GM21528 (cell line): ENCODE data around the gene CCDC137.
A peak's percentile ranks its signal among the peaks of the same experiment; 100 is the strongest.
"Not testable (repeated sequence)": the region's sequence is repeated elsewhere in the genome, so short reads cannot be mapped to it uniquely, and the experiment has no call there.

Experiments
- ATAC-seq: cut with Tn5 transposase; IDR thresholded peaks from one replicate; pipeline ENCODE4 v1.9.1; 2021; ENCODE audit warnings: mild to moderate bottlenecking, moderate library complexity; ENCODE audit not compliant: unreplicated experiment, low FRiP score

Gene CCDC137

DNA sequence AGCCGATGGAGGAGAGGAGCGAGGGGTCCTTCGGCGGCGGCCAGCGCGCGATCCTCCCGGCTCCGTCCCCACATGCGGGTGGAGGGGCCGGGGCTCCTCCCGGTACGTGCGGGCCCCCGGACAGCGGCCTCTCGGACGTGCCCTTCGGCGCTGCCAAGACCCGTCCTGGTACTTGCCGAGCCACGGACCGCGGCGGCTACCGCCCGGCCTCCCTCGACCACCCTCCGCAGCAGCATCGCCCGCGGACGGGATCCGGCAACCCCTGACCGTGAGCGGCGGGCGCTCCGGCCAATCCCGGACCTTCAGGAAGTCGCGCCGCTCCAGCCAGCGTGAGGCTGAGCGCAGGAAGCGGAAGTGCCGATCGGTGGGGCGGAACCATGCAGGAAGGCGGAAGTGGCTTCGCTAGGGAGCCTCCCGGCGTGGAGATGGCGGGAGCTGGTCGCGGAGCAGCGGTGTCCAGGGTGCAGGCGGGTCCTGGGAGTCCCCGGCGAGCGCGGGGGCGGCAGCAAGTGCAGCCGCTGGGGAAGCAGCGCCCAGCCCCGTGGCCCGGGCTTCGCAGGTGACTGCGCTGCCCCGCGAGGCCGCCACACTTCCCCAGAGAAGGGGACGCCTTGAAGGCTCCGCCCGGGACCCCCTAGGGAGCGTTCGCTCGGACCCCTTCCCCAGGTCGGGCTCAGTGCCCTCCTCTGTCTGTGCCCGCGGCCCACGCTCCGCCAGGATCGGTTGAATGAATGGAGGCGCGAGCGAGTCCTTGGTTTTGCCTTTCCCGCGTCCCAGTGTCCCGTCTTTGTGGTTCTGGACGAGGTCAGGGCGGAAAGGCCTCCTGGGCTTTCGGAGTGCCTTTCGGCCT, at the start of gene CCDC137, which contains the start of gene OXLD1:
Gene CCDC137, plus strand, starts transcription at position 396 of the 850 bp plus-strand sequence. Its CDS starts 30 bp downstream, at position 426.
Gene OXLD1, minus strand, starts transcription at position 264 of the 850 bp plus-strand sequence. Its CDS starts 28 bp downstream, at position 236.
- peak; percentile 88 for ATAC-seq

GRCh38 chr17:81616877-81617276, 49.7 kb upstream of the CCDC137 start:
- no peak for ATAC-seq

DNA sequence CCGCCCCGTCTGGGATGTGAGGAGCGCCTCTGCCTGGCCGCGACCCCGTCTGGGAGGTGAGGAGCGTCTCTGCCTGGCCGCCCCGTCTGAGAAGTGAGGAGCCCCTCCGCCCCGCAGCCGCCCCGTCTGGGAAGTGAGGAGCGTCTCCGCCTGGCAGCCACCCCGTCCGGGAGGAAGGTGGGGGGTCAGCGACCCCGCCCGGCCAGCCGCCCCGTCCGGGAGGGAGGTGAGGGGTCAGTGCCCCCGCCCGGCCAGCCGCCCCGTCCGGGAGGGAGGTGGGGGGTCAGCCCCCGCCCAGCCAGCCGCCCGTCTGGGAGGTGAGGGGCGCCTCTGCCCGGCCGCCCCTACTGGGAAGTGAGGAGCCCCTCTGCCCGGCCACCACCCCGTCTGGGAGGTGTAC, 48.2 kb upstream of the CCDC137 start:
- not testable (repeated sequence) for ATAC-seq

DNA sequence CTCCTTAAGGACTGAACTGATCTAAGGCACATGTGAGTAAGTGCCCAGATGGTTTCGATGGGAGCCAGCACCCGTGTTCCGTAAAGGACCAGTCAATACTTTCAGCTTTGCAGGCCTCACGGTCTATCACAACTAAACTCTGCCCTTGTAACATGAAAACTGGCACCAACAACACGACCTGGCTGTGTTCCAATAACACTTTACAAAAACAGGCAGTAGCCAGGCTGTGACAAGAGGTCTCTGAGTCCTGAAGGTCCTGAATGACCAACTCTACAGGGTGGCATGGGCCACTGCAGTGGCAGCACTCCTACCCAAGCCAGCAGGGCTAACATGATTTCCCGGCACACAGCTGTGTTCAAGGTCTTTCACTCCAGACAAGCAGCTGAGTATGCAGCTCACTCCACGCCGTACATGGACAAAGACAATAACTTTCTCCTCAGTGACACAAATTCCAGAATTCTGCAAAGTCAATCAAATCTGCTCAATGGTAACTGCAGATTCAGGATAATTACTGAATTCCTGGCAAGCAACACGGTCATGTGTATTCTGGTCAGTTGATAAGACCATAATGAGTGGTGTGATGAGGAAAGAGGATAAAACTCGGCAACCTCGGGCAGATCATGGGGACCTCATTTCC, 44.9 kb upstream of the CCDC137 start:
- no peak for ATAC-seq

DNA sequence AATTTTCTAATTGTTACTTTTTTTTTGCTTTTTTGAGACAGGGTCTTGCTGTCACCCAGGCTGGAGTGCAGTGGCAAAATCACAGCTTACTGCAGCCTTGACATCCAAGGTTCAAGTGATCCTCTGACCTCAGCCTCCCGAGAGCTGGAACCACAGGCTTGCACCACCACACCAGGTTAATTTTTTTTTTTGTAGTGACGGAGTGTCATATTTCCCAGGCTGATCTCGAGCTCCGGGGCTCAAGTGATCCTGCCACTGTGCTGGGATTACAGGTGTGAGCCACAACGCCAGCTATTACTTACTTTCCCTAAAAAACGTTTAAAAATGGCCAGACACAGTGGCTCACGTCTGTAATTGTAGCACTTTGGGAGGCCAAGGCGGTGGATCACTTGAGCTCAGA, 36.3 kb upstream of the CCDC137 start:
- ATAC-seq: no peak

DNA sequence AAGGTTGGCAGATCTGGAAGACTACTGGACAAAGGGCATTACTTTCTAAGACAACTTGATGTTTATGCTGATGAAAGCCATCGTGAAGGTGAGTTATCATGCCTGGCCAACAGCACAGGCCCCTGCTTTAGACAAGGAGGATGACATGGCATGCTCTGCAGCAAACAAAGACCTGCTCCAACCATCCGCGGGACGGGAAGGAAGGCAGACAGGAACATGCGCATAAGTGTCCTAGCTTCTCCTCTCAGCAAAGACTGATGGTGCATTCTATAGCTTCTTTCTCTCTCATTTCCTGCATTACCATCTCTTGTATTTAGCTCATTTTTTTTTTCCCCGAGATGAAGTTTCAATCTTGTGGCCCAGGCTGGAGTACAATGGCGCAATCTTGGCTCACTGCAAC, 35.1 kb upstream of the CCDC137 start:
- no peak for ATAC-seq

GRCh38 chr17:81635431-81635830, 31.1 kb upstream of the CCDC137 start:
- no peak for ATAC-seq

DNA sequence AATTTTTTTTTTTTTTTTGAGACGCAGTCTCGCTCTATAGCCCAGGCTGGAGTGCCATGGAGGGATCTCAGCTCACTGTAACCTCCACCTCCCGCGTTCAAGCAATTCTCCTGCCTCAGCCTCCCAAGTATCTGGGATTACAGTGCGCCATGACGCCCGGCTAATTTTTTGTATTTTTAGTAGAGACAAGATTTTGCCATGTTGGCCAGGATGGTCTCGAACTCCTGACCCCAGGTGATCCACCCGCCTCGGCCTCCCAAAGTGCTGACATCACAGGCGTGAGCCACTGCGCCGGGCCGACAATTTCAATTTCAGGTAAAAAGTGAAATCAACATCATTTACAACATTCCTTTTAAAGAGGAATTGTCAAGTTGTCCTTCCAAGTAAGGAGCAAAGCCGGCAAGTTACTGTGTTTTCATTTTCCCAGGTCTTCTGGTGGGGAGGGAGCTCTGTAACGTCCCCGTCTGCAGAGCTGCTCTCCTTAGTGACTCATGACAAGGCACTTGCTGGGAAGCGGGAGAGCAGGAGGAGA, 30.5 kb upstream of the CCDC137 start:
- no peak for ATAC-seq

DNA sequence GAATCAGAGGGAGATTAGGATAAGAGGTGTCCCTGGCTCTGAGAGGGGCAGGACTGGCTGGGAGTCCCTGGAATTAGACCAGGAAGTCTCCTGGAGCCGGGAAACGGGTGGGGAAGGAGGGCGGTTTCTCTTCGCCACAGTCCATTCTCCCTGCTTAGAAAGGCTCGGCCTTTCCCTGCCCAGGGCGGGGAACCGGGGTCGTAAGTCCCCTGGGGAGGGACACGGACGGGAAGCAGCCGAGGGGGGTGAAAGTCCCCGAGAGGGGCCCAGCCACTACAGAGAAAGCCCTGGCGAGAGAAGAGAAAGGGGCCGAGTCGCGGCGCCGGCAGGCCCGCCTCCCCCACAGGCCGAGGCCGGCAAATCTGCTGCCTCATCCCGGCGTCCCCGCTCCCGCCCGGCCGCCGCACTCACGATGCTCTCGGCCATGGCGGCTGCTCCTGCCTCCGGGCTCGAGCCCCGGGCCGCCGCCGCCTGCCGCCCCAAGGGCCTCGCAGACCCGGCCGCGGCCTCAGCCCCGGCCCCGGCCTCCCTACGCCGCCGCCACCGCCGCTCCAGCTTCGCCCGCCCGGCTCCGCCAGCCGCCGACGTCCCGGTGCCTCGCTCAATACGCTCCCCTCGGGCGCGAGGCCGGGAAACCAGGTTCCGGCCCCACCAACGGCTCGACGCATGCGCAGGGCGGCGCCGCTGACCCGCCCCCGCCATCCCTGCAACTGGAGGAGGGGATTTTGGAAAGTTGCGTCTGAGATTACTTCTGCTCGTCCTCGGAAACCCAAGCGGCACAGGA, 29.8 kb upstream of the CCDC137 start, which contains the start of the genes NPLOC4 and TSPAN10:
Gene NPLOC4, minus strand, starts transcription at position 608 of the 784 bp plus-strand sequence. Its CDS starts 182 bp downstream, at position 426.
Gene TSPAN10, plus strand, starts transcription at position 692 of the 784 bp plus-strand sequence. CDS start 5,217 bp downstream, outside the sequence.
- peak; percentile 79 for ATAC-seq

DNA sequence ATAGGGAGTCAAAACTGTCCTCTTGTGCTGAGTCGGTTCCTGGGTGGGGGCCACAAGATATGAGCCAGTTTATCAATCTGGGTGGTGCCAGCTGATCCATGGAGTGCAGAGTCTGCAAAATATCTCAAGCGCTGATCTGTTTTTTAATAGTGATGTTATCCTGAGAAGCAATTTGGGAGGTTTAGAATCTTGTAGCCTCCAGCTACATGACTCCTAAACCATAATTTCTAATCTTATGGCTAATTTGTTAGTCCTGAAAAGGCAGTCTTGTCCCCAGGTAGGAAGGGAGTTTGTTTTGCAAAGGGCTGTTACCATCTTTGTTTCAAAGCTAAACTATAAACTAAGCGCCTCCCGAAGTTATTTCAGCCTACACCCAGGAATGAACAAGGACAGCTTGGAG, 27.9 kb upstream of the CCDC137 start:
- ATAC-seq: no peak

DNA sequence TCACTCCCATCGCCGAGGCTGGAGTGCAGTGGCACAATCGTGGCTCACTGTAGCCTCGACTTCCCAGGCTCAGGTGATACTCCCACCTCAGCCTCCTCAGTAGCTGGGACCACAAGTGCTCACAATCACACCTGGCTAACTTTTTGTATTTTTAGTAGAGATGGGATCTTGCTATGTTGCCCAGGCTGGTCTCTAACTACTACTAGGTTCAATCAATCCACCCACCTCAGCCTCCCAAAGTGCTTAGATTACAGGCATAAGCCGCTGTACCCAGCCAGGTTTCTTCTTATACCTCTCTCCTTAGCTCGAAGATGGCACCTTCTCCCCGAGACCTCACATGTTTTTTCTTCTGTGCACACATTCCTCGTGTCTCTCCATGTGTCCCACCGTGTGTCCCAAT, 26.5 kb upstream of the CCDC137 start:
- ATAC-seq: no peak

GRCh38 chr17:81641825-81642489, 24.6 kb upstream of the CCDC137 start:
- ATAC-seq: no peak

- no peak for ATAC-seq
Observed at GRCh38 chr17:81644496-81644895, 22.0 kb upstream of the CCDC137 start.

- ATAC-seq: no peak
Observed at GRCh38 chr17:81644976-81645952, 21.3 kb upstream of the CCDC137 start.

- ATAC-seq: no peak
Observed at GRCh38 chr17:81646869-81647600, 19.5 kb upstream of the CCDC137 start.

GRCh38 chr17:81647640-81648012, 18.9 kb upstream of the CCDC137 start:
- no peak for ATAC-seq

GRCh38 chr17:81648013-81648706, 18.4 kb upstream of the CCDC137 start:
- no peak for ATAC-seq

GRCh38 chr17:81648707-81649085, 17.8 kb upstream of the CCDC137 start:
- no peak for ATAC-seq
